Measurements from ENCODE around the gene XRCC1. TPM values are rescaled to one million over a fixed set of nuclear protein-coding genes. Genes with fewer than 3 reads are reported as not detected.
A peak's percentile ranks its signal among the peaks of the same experiment; 100 is the strongest.
"Not testable (repeated sequence)": the region's sequence is repeated elsewhere in the genome, so short reads cannot be mapped to it uniquely, and the experiment has no call there.

The XRCC1 gene
- total RNA-seq, 1 donor from 2014 or later = 27.4 TPM

- Mint-ChIP-seq H3K4me1 (ENCODE audit: low read depth) (peaks cover 3% of the 10 kb centered on the region), H3K4me3 (no peak within 1 kb of the TSS), H3K27me3 (ENCODE audit: insufficient read depth) (no peaks in the 10 kb centered on the region), H3K9me3 (no peaks in the 10 kb centered on the region), H3K27ac (peak within 1 kb of the TSS; percentile 18), H3K36me3 (ENCODE audit: low read depth) (no peaks in the 10 kb centered on the region)
- intact Hi-C loops (cut with micrococcal nuclease) = no loop called here
- no peak for DNase-seq (ENCODE audit: low spot score)
These were observed 36.5 kb upstream of the XRCC1 start, which contains the start of gene SRRM5 for GRCh38 chr19:43611788-43612187. SRRM5 (plus strand) TSS chr19:43612088; CDS start chr19:43612122, 34 bp downstream.

- H3K27me3 Mint-ChIP-seq (ENCODE audit: insufficient read depth) = no peaks in the 10 kb centered on the region
- no peaks in the 10 kb centered on the region for H3K9me3 Mint-ChIP-seq
- intact Hi-C loops (cut with micrococcal nuclease) = no loop called here
- H3K36me3 Mint-ChIP-seq (ENCODE audit: low read depth) = no peaks in the 10 kb centered on the region
- peaks cover 3% of the 10 kb centered on the region for H3K4me1 Mint-ChIP-seq (ENCODE audit: low read depth)
- H3K27ac Mint-ChIP-seq = no peak overlapping the region
- DNase-seq (ENCODE audit: low spot score) = no peak
- H3K4me3 Mint-ChIP-seq = no peak overlapping the region
These were observed 35.2 kb upstream of the XRCC1 start for GRCh38 chr19:43610493-43610892.

- DNase-seq (ENCODE audit: low spot score) = no peak
- H3K4me1 Mint-ChIP-seq (ENCODE audit: low read depth) = peaks cover 3% of the 10 kb centered on the region
- no peak overlapping the region for H3K27ac Mint-ChIP-seq
- intact Hi-C loops (cut with micrococcal nuclease) = no loop called here
- H3K9me3 Mint-ChIP-seq = no peaks in the 10 kb centered on the region
- no peaks in the 10 kb centered on the region for H3K36me3 Mint-ChIP-seq (ENCODE audit: low read depth)
- H3K4me3 Mint-ChIP-seq = no peak overlapping the region
- H3K27me3 Mint-ChIP-seq (ENCODE audit: insufficient read depth) = no peaks in the 10 kb centered on the region
These were observed 34.5 kb upstream of the XRCC1 start for GRCh38 chr19:43609872-43610271.

- DNase-seq (ENCODE audit: low spot score) = no peak
- Mint-ChIP-seq H3K9me3 (no peaks in the 10 kb centered on the region), H3K4me3 (no peak overlapping the region), H3K27me3 (ENCODE audit: insufficient read depth) (no peaks in the 10 kb centered on the region), H3K36me3 (ENCODE audit: low read depth) (no peaks in the 10 kb centered on the region), H3K27ac (no peak overlapping the region), H3K4me1 (ENCODE audit: low read depth) (peaks cover 3% of the 10 kb centered on the region)
- intact Hi-C loops (cut with micrococcal nuclease) = no loop called here
These were observed 32.2 kb upstream of the XRCC1 start for GRCh38 chr19:43607238-43608205.

GRCh38 chr19:43606569-43607229, 31.4 kb upstream of the XRCC1 start:
- no peak for DNase-seq (ENCODE audit: low spot score)
- H3K9me3 Mint-ChIP-seq = no peaks in the 10 kb centered on the region
- intact Hi-C loops (cut with micrococcal nuclease) = no loop called here
- H3K36me3 Mint-ChIP-seq (ENCODE audit: low read depth) = no peaks in the 10 kb centered on the region
- H3K4me1 Mint-ChIP-seq (ENCODE audit: low read depth) = peaks cover 3% of the 10 kb centered on the region
- no peak overlapping the region for H3K27ac Mint-ChIP-seq
- no peak overlapping the region for H3K4me3 Mint-ChIP-seq
- no peaks in the 10 kb centered on the region for H3K27me3 Mint-ChIP-seq (ENCODE audit: insufficient read depth)

GRCh38 chr19:43605875-43606568, 30.7 kb upstream of the XRCC1 start:
- H3K9me3 Mint-ChIP-seq = no peaks in the 10 kb centered on the region
- no peak for DNase-seq (ENCODE audit: low spot score)
- no peak overlapping the region for H3K4me3 Mint-ChIP-seq
- peaks cover 5% of the 10 kb centered on the region for H3K36me3 Mint-ChIP-seq (ENCODE audit: low read depth)
- peaks cover 3% of the 10 kb centered on the region for H3K4me1 Mint-ChIP-seq (ENCODE audit: low read depth)
- intact Hi-C loops (cut with micrococcal nuclease) = no loop called here
- no peaks in the 10 kb centered on the region for H3K27me3 Mint-ChIP-seq (ENCODE audit: insufficient read depth)
- H3K27ac Mint-ChIP-seq = no peak overlapping the region

- H3K27me3 Mint-ChIP-seq (ENCODE audit: insufficient read depth); H3K9me3 Mint-ChIP-seq; H3K27ac Mint-ChIP-seq; DNase-seq (ENCODE audit: low spot score); H3K36me3 Mint-ChIP-seq (ENCODE audit: low read depth); H3K4me3 Mint-ChIP-seq; intact Hi-C loops (cut with micrococcal nuclease): not testable (repeated sequence)
- H3K4me1 Mint-ChIP-seq (ENCODE audit: low read depth) = peaks cover 28% of the 10 kb centered on the region
These were observed 25.0 kb upstream of the XRCC1 start for GRCh38 chr19:43600326-43600725.

GRCh38 chr19:43599635-43600295, 24.4 kb upstream of the XRCC1 start:
- H3K36me3 Mint-ChIP-seq (ENCODE audit: low read depth) = peaks cover 7% of the 10 kb centered on the region
- H3K9me3 Mint-ChIP-seq = no peaks in the 10 kb centered on the region

GRCh38 chr19:43598445-43599240, 23.3 kb upstream of the XRCC1 start:
- no peak for DNase-seq (ENCODE audit: low spot score)
- peak overlapping the region; percentile 97 for H3K4me3 Mint-ChIP-seq
- H3K36me3 Mint-ChIP-seq (ENCODE audit: low read depth) = peaks cover 11% of the 10 kb centered on the region
- H3K9me3 Mint-ChIP-seq = no peaks in the 10 kb centered on the region
- H3K4me1 Mint-ChIP-seq (ENCODE audit: low read depth) = peaks cover 33% of the 10 kb centered on the region
- no peaks in the 10 kb centered on the region for H3K27me3 Mint-ChIP-seq (ENCODE audit: insufficient read depth)
- intact Hi-C loops (cut with micrococcal nuclease) = loop anchor here (5.0 kb wide), 1 partner anchor 904 kb away; the partner anchor contains the start of gene ZNF180
- H3K27ac Mint-ChIP-seq = peak overlapping the region; percentile 6

More at GRCh38 chr19:43599635-43600295, 24.4 kb upstream of the XRCC1 start:
- H3K4me3 Mint-ChIP-seq = no peak overlapping the region
- intact Hi-C loops (cut with micrococcal nuclease) = loop anchor here (5.0 kb wide), 1 partner anchor 903 kb away; the partner anchor contains the start of gene ZNF180
- H3K4me1 Mint-ChIP-seq (ENCODE audit: low read depth) = peaks cover 28% of the 10 kb centered on the region
- no peak for DNase-seq (ENCODE audit: low spot score)
- H3K27ac Mint-ChIP-seq = no peak overlapping the region
- no peaks in the 10 kb centered on the region for H3K27me3 Mint-ChIP-seq (ENCODE audit: insufficient read depth)

- Mint-ChIP-seq H3K9me3 (no peaks in the 10 kb centered on the region), H3K36me3 (ENCODE audit: low read depth) (peaks cover 16% of the 10 kb centered on the region), H3K4me3 (peak overlapping the region; percentile 97), H3K27me3 (ENCODE audit: insufficient read depth) (no peaks in the 10 kb centered on the region), H3K27ac (peak overlapping the region; percentile 67), H3K4me1 (ENCODE audit: low read depth) (peaks cover 39% of the 10 kb centered on the region)
- intact Hi-C loops (cut with micrococcal nuclease) = loop anchor here (5.0 kb wide), 1 partner anchor 904 kb away; the partner anchor contains the start of gene ZNF180
- no peak for DNase-seq (ENCODE audit: low spot score)
These were observed 22.5 kb upstream of the XRCC1 start for GRCh38 chr19:43597876-43598275.

- DNase-seq (ENCODE audit: low spot score) = no peak
- Mint-ChIP-seq H3K4me3 (peak overlapping the region; percentile 97), H3K27ac (peak overlapping the region; percentile 97), H3K9me3 (no peaks in the 10 kb centered on the region), H3K4me1 (ENCODE audit: low read depth) (peaks cover 39% of the 10 kb centered on the region), H3K36me3 (ENCODE audit: low read depth) (peaks cover 20% of the 10 kb centered on the region), H3K27me3 (ENCODE audit: insufficient read depth) (no peaks in the 10 kb centered on the region)
- intact Hi-C loops (cut with micrococcal nuclease) = loop anchor here (1.0 to 5.0 kb wide), 10 partner anchors 17 to 905 kb away; partner anchors contain the start of genes PHLDB3, PINLYP, SMG9 and XRCC1
These were observed 21.6 kb upstream of the XRCC1 start for GRCh38 chr19:43596842-43597461.
